Epithelial cell of proximal tubule (primary cell): Measurements from ENCODE around the gene OR1E1. TPM values are rescaled to one million over a fixed set of nuclear protein-coding genes. Genes with fewer than 3 reads are reported as not detected.
"Not testable (repeated sequence)": the region's sequence is repeated elsewhere in the genome, so short reads cannot be mapped to it uniquely, and the experiment has no call there.

Source experiments
- DNase-seq: peaks from one replicate; pipeline ENCODE4 v3.0.0-alpha.2; 2011; ENCODE audit warnings: low read depth
- H3K4me3 ChIP-seq: 2 replicates; pipeline ENCODE4 v1.5.1; 2011; ENCODE audit warnings: low read depth, mild to moderate bottlenecking, low read length
- total RNA-seq: library from RNA; depleted of rRNA; stranded (reverse); fragments of >200 nt; gene quantifications from 2 replicates; pipeline ENCODE4 v1.2.3, GENCODE V29; 2015
- TF ChIP-seq, protein P1 (sequence below): conservative IDR thresholded peaks from 2 replicates; pipeline ENCODE4 v1.5.1; 2012; ENCODE audit warnings: low read depth, mild to moderate bottlenecking, low read length

Gene OR1E1
- total RNA-seq, 1 donor from 2014 or later, result not detected

DNA sequence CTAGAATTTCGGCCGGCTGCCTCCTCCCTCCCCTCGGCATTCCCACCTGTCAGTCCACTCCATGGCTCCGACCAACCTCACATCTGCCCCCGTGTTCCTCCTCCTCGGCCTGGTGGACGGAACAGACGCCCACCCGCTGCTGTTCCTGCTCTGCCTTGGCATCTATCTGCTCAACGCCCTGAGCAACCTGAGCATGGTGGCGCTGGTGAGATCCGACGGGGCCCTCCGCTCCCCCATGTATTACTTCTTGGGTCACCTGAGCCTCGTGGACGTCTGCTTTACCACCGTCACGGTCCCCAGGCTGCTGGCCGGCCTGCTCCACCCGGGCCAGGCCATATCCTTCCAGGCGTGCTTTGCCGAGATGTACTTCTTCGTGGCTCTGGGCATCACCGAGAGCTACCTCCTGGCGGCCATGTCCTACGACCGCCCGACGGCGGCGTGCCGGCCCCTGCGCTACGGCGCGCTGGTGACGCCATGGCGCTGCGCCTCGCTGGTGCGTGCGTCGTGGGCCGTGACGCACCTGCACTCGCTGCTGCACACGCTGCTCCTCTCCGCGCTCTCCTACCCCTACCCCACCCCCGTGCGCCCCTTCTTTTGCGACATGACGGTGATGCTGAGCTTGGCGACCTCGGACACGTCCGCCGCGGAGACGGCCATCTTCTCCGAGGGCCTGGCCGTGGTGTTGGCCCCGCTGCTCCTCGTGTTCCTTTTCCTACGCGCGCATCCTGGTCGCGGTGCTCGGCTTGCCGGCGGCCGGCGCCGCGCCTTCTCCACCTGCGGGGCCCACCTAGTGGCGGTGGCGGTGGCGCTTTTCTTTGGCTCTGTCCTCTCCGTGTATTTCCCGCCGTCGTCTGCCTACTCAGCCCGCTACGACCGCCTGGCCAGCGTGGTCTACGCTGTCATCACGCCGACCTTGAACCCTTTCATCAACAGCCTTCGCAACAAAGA lies 12.1 kb downstream of the OR1E1 start, which contains the start of gene OR3A2:
TSS of gene OR3A2 (minus strand) at position 440 of the 948 bp plus-strand sequence.
- TF ChIP-seq, protein P1, sequence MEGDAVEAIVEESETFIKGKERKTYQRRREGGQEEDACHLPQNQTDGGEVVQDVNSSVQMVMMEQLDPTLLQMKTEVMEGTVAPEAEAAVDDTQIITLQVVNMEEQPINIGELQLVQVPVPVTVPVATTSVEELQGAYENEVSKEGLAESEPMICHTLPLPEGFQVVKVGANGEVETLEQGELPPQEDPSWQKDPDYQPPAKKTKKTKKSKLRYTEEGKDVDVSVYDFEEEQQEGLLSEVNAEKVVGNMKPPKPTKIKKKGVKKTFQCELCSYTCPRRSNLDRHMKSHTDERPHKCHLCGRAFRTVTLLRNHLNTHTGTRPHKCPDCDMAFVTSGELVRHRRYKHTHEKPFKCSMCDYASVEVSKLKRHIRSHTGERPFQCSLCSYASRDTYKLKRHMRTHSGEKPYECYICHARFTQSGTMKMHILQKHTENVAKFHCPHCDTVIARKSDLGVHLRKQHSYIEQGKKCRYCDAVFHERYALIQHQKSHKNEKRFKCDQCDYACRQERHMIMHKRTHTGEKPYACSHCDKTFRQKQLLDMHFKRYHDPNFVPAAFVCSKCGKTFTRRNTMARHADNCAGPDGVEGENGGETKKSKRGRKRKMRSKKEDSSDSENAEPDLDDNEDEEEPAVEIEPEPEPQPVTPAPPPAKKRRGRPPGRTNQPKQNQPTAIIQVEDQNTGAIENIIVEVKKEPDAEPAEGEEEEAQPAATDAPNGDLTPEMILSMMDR, result no peak
- no peak for DNase-seq
- no peak within 1 kb of the TSS for H3K4me3 ChIP-seq

DNA sequence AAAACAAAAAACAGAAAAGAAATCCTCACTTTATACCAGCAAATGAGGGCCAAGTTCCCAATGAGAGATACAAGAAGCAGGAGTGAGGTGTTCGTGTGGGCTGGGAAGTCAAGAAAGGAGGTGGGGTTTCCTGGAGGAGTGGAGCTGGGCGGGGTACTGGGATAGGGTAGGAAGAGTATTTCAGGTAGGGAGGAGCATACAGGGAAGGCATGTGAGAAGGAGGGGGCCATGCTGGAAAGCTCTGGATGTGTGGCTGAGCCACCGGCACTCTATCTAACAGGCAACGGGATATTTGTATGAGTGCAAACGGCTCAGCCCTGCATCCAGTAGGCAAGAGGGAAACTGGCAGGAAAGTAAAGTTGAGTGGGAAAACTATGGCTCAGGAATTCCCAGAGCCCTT lies 16.3 kb downstream of the OR1E1 start:
- TF ChIP-seq, protein P1, result no peak
- no peak overlapping the region for H3K4me3 ChIP-seq
- no peak for DNase-seq

DNA sequence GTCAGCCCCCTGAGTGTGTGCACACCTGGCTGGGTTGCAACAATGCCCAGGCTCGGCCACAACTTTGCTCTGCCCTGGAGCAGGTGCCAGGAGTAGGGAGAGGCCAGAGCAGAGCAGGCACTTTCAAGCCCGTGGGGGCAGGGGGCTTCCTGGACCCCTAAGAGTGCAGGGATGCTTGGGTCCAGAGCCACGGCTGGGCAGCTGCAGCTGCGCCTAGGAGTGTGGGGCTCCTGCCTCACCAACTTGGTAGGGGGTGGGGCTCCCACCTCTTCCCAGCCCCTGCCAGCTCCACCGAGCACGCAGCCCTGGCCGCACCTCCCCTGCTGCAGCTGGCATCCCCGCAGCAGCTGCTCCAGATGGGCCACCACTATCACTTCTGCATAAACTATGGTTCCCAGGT lies 19.9 kb downstream of the OR1E1 start:
- TF ChIP-seq, protein P1, result no peak
- no peak for DNase-seq
- H3K4me3 ChIP-seq, result no peak overlapping the region

DNA sequence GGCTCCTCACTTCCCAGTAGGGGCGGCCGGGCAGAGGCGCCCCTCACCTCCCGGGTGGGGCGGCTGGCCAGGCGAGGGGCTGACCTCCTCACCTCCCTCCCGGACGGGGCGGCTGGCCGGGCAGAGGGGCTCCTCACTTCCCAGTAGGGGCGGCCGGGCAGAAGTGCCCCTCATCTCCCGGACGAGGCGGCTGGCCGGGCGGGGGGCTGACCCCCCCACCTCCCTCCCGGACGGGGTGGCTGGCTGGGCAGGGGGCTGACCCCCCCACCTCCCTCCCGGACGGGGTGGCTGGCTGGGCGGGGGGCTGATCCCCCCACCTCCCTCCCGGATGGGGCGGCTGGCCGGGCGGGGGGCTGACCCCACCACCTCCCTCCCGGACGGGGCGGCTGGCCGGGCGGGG lies 27.0 kb downstream of the OR1E1 start:
- not testable (repeated sequence) for H3K4me3 ChIP-seq, DNase-seq

Other genes with a start within 250 kb of the OR1E1 start
- not detected in 2 replicates for gene OR1A2, start 200.9 kb downstream of the OR1E1 start, total RNA-seq
- not detected in 2 replicates for gene OR1A1, start 190.7 kb downstream of the OR1E1 start, total RNA-seq
- gene OR3A1, start 100.0 kb downstream of the OR1E1 start, total RNA-seq, result not detected in 2 replicates
- 1.6 TPM in 1 of 2 replicates, not detected in the other for gene OR3A2, start 12.1 kb downstream of the OR1E1 start, total RNA-seq
- gene OR3A3, start 13.0 kb upstream of the OR1E1 start, total RNA-seq, result not detected in 2 replicates
- not detected in 2 replicates for gene OR1E2, start 35.4 kb upstream of the OR1E1 start, total RNA-seq
- gene SPATA22, start 73.4 kb upstream of the OR1E1 start, total RNA-seq, result 0.07 TPM in 1 of 2 replicates, not detected in the other
- gene ASPA, start 77.6 kb upstream of the OR1E1 start, total RNA-seq, result 0.06 TPM in 1 of 2 replicates, not detected in the other
- gene TRPV3, start 159.4 kb upstream of the OR1E1 start, total RNA-seq, result 0.36 and 0.46 TPM in 2 replicates
- 0.87 and 1.7 TPM in 2 replicates for gene TRPV1, start 211.0 kb upstream of the OR1E1 start, total RNA-seq
- 18.1 and 23.5 TPM in 2 replicates for gene SHPK, start 237.8 kb upstream of the OR1E1 start, total RNA-seq
- gene CTNS, start 238.3 kb upstream of the OR1E1 start, total RNA-seq, result 5.9 and 18.2 TPM in 2 replicates